Measurements from ENCODE around the gene SLC25A38. TPM values are rescaled to one million over a fixed set of nuclear protein-coding genes. Genes with fewer than 3 reads are reported as not detected.
A peak's percentile ranks its signal among the peaks of the same experiment; 100 is the strongest.

SLC25A38 gene
- total and polyA plus RNA-seq, 9 of the 15 experiments (the other 6 are each of a cell fraction or from before 2014, with no cell fraction given): 13.5 to 51.1 (median 30.6) TPM

- TF ChIP-seq CHD7 (IDR thresholded peaks at IDR 0.05; ENCODE audit: low read depth, low read length) (peak; percentile 23), SNRNP70 (optimal IDR thresholded peaks at IDR 0.05; ENCODE audit: low read depth, low read length) (peak; percentile 92), ZBTB12 (CRISPR knock-in tag; IDR thresholded peaks at IDR 0.05) (no peak), UBTF (IDR thresholded peaks at IDR 0.05; ENCODE audit: borderline replicate concordance in 1 of 2, low read depth in 2 of 2, low read length in 2 of 2) (no peak), FOXM1 (IDR thresholded peaks at IDR 0.05; ENCODE audit: low read depth) (no peak), FOXM1 (CRISPR knock-in tag; IDR thresholded peaks at IDR 0.05; ENCODE audit: low read depth) (peak; percentile 8; the same call in 1 of the 2 replicates), CREB5 (CRISPR knock-in tag; IDR thresholded peaks at IDR 0.05) (no peak), ZKSCAN3 (CRISPR knock-in tag; IDR thresholded peaks at IDR 0.05) (no peak), NFIX (CRISPR knock-in tag; IDR thresholded peaks at IDR 0.05; ENCODE audit: low read depth) (no peak)
Measured at GRCh38 chr3:39413691-39414420, 30.7 kb downstream of the SLC25A38 start (continued).

Measured in K562 (cell line).